ENCODE data around the gene TRPC4. TPM values are rescaled to one million over a fixed set of nuclear protein-coding genes. Genes with fewer than 3 reads are reported as not detected.

TRPC4 gene
- total and polyA plus RNA-seq, 2 donors, result 1.4 to 3.8 TPM

- H3K4me1 ChIP-seq (ENCODE audit: insufficient read depth), result no peaks in the 10 kb centered on the region
- H3K4me3 ChIP-seq (ENCODE audit: low read depth, low read length), result no peak overlapping the region
- H3K36me3 ChIP-seq (ENCODE audit: insufficient read depth), result no peaks in the 10 kb centered on the region
- no peak for DNase-seq (ENCODE audit: extremely low spot score)
- H3K27ac ChIP-seq (ENCODE audit: low read depth), result no peak overlapping the region
- 78% methylated on average over 7 of the region's 7 CpGs for WGBS
Observed at GRCh38 chr13:37656247-37656940, 213.2 kb downstream of the TRPC4 start.

- H3K27ac ChIP-seq (ENCODE audit: low read depth), result no peak overlapping the region
- 72% methylated on average over 1 of the region's 1 CpG for WGBS
- H3K4me1 ChIP-seq (ENCODE audit: insufficient read depth), result no peaks in the 10 kb centered on the region
- no peak overlapping the region for H3K4me3 ChIP-seq (ENCODE audit: low read depth, low read length)
- DNase-seq (ENCODE audit: extremely low spot score), result no peak
- H3K36me3 ChIP-seq (ENCODE audit: insufficient read depth), result no peaks in the 10 kb centered on the region
Observed at GRCh38 chr13:37652596-37652995, 217.0 kb downstream of the TRPC4 start.

DNA sequence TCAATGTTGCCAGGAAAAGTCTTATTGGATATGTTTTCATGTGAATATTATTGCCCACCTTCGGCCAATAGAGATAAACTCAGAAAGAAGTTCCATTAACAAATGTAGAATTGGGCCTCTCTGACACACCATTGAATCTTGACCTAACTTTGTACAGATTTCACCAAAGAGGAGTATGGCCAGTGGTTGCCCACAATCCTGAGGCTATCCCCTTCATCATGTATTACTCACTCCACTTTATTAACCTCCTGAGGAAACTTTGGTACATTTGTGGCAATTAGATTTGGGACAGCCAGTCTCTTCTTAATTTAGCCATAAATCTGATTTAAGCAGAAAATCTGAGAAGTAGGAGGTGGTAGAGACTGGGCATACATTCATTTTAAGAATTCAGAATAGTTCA is 217.7 kb downstream of the TRPC4 start:
- H3K4me3 ChIP-seq (ENCODE audit: low read depth, low read length), result no peak overlapping the region
- no peaks in the 10 kb centered on the region for H3K36me3 ChIP-seq (ENCODE audit: insufficient read depth)
- no peak overlapping the region for H3K27ac ChIP-seq (ENCODE audit: low read depth)
- no peak for DNase-seq (ENCODE audit: extremely low spot score)
- no peaks in the 10 kb centered on the region for H3K4me1 ChIP-seq (ENCODE audit: insufficient read depth)
- 87% methylated on average over 1 of the region's 1 CpG for WGBS

DNA sequence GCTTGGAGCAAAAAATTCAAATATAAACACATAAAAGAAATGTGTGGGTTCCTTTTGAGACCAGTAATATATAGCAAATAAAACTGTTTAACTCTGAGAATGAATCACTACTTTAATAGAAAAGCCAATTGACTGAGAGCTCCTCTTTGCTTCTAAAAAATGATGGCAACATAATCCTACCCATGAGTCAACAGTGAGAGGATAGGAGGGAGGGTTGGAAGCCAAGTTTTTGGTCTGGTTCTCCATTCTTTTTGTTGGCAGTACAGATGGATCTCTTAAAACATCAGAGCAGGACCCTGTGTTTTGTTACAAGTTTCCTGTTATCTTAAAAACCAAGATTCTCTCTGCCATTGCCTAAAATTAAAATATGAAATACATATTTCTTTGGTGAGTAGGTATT is 221.0 kb downstream of the TRPC4 start:
- H3K27ac ChIP-seq (ENCODE audit: low read depth), result no peak overlapping the region
- no peaks in the 10 kb centered on the region for H3K4me1 ChIP-seq (ENCODE audit: insufficient read depth)
- no peak overlapping the region for H3K4me3 ChIP-seq (ENCODE audit: low read depth, low read length)
- no peaks in the 10 kb centered on the region for H3K36me3 ChIP-seq (ENCODE audit: insufficient read depth)
- DNase-seq (ENCODE audit: extremely low spot score), result no peak

DNA sequence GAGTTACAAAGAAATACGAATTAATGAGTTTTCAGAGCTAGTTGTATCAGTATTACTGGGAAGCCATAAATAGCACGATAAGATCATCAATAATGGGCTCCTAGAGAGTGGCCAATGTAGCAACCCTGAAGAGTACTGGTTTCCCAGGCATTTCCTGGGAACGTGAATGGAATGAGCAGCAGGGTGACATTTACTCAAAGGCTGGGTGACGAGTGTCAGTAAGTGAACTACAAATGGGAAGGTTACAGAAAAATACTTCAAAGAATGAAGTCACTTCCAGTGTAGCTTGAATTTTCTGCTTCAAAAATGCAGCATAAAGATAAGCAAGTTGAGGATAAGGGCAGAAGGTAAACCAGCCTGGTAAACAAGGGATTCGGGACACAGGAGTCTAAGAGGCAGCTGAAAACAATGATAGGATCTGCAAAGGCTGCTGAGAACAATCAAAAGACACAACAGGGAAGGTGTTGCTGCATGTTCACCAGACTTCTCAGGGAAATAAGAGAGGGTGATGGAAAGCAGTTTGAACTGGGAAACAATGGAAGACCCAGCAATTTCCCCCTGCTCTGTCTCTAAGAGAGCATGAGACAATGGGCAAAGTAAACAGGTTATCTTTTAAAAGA is 222.4 kb downstream of the TRPC4 start:
- no peak overlapping the region for H3K4me3 ChIP-seq (ENCODE audit: low read depth, low read length)
- H3K36me3 ChIP-seq (ENCODE audit: insufficient read depth), result no peaks in the 10 kb centered on the region
- no peak overlapping the region for H3K27ac ChIP-seq (ENCODE audit: low read depth)
- WGBS, result 59% methylated on average over 5 of the region's 5 CpGs
- DNase-seq (ENCODE audit: extremely low spot score), result no peak
- no peaks in the 10 kb centered on the region for H3K4me1 ChIP-seq (ENCODE audit: insufficient read depth)

- Histone ChIP-seq H3K4me1 (ENCODE audit: insufficient read depth) (no peaks in the 10 kb centered on the region), H3K27ac (ENCODE audit: low read depth) (no peak overlapping the region), H3K4me3 (ENCODE audit: low read depth, low read length) (no peak overlapping the region), H3K36me3 (ENCODE audit: insufficient read depth) (no peaks in the 10 kb centered on the region)
- no peak for DNase-seq (ENCODE audit: extremely low spot score)
- 49% methylated on average over 3 of the region's 3 CpGs for WGBS
Observed at GRCh38 chr13:37646531-37646930, 223.0 kb downstream of the TRPC4 start.

DNA sequence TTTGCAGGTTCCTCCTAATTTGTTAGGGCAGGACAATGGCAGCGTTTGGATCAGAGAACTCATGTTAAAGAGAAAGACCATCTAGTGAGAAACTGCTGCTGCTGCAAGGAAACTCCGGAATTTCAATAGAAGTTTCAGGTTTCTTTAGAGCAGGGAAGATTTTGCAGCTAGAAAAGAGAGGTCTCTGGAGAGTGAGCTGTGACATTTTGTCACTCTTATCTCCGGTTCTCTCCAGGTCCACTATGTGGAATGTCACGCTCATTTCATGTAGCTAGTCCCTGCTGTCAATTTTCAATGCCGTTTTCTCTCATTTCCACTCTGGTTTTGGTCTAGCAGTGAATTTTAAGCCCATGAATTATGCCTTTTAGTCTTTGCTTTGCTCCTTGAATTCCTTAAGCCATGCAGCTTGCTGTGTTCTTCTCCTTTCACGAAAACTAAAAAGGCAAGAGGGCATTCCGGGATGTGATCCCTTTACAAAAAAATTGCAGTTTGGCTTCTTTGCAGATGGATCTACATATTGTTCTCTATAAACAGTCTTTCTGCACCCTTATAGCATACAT is 224.3 kb downstream of the TRPC4 start:
- H3K4me3 ChIP-seq (ENCODE audit: low read depth, low read length), result no peak overlapping the region
- WGBS, result 39% methylated on average over 7 of the region's 7 CpGs
- H3K36me3 ChIP-seq (ENCODE audit: insufficient read depth), result no peaks in the 10 kb centered on the region
- H3K4me1 ChIP-seq (ENCODE audit: insufficient read depth), result no peaks in the 10 kb centered on the region
- H3K27ac ChIP-seq (ENCODE audit: low read depth), result no peak overlapping the region
- DNase-seq (ENCODE audit: extremely low spot score), result no peak

- H3K4me1 ChIP-seq (ENCODE audit: insufficient read depth), result no peaks in the 10 kb centered on the region
- no peak for DNase-seq (ENCODE audit: extremely low spot score)
- WGBS, result 96% methylated on average over 2 of the region's 2 CpGs
- no peaks in the 10 kb centered on the region for H3K36me3 ChIP-seq (ENCODE audit: insufficient read depth)
- no peak overlapping the region for H3K4me3 ChIP-seq (ENCODE audit: low read depth, low read length)
- no peak overlapping the region for H3K27ac ChIP-seq (ENCODE audit: low read depth)
Observed at GRCh38 chr13:37641391-37641790, 228.2 kb downstream of the TRPC4 start.

GRCh38 chr13:37640499-37640898 is 229.1 kb downstream of the TRPC4 start:
- DNase-seq (ENCODE audit: extremely low spot score), result no peak
- H3K4me1 ChIP-seq (ENCODE audit: insufficient read depth), result no peaks in the 10 kb centered on the region
- WGBS, result 20% methylated on average over 2 of the region's 2 CpGs
- no peaks in the 10 kb centered on the region for H3K36me3 ChIP-seq (ENCODE audit: insufficient read depth)
- H3K27ac ChIP-seq (ENCODE audit: low read depth), result no peak overlapping the region
- no peak overlapping the region for H3K4me3 ChIP-seq (ENCODE audit: low read depth, low read length)

- 87% methylated on average over 8 of the region's 8 CpGs for WGBS
- Histone ChIP-seq H3K27ac (ENCODE audit: low read depth) (no peak overlapping the region), H3K4me3 (ENCODE audit: low read depth, low read length) (no peak overlapping the region), H3K36me3 (ENCODE audit: insufficient read depth) (no peaks in the 10 kb centered on the region), H3K4me1 (ENCODE audit: insufficient read depth) (no peaks in the 10 kb centered on the region)
- DNase-seq (ENCODE audit: extremely low spot score), result no peak
Observed at GRCh38 chr13:37636701-37637100, 232.9 kb downstream of the TRPC4 start.

GRCh38 chr13:37632294-37632693 is 237.3 kb downstream of the TRPC4 start:
- Histone ChIP-seq H3K27ac (ENCODE audit: low read depth) (no peak overlapping the region), H3K4me1 (ENCODE audit: insufficient read depth) (no peaks in the 10 kb centered on the region), H3K4me3 (ENCODE audit: low read depth, low read length) (no peak overlapping the region), H3K36me3 (ENCODE audit: insufficient read depth) (no peaks in the 10 kb centered on the region)
- 64% methylated on average over 5 of the region's 5 CpGs for WGBS
- no peak for DNase-seq (ENCODE audit: extremely low spot score)

GRCh38 chr13:37627428-37627827 is 242.1 kb downstream of the TRPC4 start:
- 77% methylated on average over 4 of the region's 4 CpGs for WGBS

DNA sequence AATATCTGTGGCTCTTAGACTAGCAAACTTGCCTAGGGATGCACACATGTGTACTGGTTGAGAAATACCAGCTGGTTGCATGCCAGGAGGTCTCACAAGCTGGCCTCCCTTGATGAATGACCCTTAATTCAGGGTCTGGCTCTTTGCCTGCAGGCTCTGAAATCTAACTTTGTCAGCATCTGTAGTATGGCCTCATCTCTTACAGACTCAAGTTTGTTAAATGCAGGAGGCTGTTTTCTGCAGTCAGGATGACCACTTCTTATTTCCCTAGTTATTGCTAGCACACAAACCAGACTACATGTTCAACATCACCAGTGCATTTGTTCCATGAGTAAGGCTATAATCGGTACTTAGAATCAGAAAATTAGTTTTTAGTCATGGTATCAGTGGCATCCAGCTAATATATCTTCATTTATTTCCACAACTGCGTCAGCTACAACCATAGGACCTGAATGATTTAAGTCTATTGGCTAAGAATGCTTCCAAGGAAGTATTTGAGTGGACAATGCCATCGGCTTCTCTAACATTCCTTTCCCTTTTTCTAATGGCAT is 247.7 kb downstream of the TRPC4 start:
- no peak for DNase-seq (ENCODE audit: extremely low spot score)
- Histone ChIP-seq H3K36me3 (ENCODE audit: insufficient read depth) (no peaks in the 10 kb centered on the region), H3K4me1 (ENCODE audit: insufficient read depth) (no peaks in the 10 kb centered on the region), H3K4me3 (ENCODE audit: low read depth, low read length) (no peak overlapping the region), H3K27ac (ENCODE audit: low read depth) (no peak overlapping the region)
- WGBS, result 68% methylated on average over 3 of the region's 3 CpGs

More at GRCh38 chr13:37627428-37627827, 242.1 kb downstream of the TRPC4 start:
- Histone ChIP-seq H3K36me3 (ENCODE audit: insufficient read depth) (no peaks in the 10 kb centered on the region), H3K4me3 (ENCODE audit: low read depth, low read length) (no peak overlapping the region), H3K27ac (ENCODE audit: low read depth) (no peak overlapping the region), H3K4me1 (ENCODE audit: insufficient read depth) (no peaks in the 10 kb centered on the region)
- no peak for DNase-seq (ENCODE audit: extremely low spot score)

DNA sequence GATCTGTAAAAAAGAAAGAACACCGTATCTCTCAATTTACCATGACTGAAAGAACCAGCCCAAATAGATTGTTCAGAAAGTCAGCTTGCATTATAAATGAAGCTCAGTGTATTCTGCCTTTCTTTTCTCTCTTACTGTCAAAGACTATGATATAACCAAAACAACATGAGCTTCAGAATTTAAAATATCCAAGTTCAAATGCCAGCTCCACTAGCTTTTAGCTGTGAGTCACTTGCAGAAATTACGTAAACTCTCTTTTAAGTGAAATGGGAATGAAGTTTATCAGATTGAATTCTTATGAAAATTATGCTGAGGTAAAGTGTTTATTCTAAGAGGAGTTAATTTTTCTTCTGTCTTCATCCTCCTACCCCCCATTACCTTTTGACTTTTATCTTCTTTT is 251.0 kb downstream of the TRPC4 start:
- Histone ChIP-seq H3K36me3 (ENCODE audit: insufficient read depth) (no peaks in the 10 kb centered on the region), H3K4me3 (ENCODE audit: low read depth, low read length) (no peak overlapping the region), H3K4me1 (ENCODE audit: insufficient read depth) (no peaks in the 10 kb centered on the region), H3K27ac (ENCODE audit: low read depth) (no peak overlapping the region)
- WGBS, result 49% methylated on average over 2 of the region's 2 CpGs
- DNase-seq (ENCODE audit: extremely low spot score), result no peak
